Urinary bladder (tissue), 4 donors: Measurements from ENCODE around the gene NPIPB2. TPM values are rescaled to one million over a fixed set of nuclear protein-coding genes. Genes with fewer than 3 reads are reported as not detected.
"Not testable (repeated sequence)": the region's sequence is repeated elsewhere in the genome, so short reads cannot be mapped to it uniquely, and the experiment has no call there.

Source experiments
- DNase-seq: peaks from one replicate; pipeline ENCODE4 v3.0.0-alpha.2; 2015; ENCODE audit errors: extremely low spot score
- H3K27ac ChIP-seq: one replicate; pipeline ENCODE4 v1.5.1; 2013; ENCODE audit warnings: low read depth, mild to moderate bottlenecking, moderate library complexity
- H3K36me3 ChIP-seq: one replicate; pipeline ENCODE4 v1.6.1; 2013; ENCODE audit warnings: mild to moderate bottlenecking, moderate library complexity; ENCODE audit not compliant: insufficient read depth
- H3K4me1 ChIP-seq: one replicate; pipeline ENCODE4 v1.6.1; 2013; ENCODE audit warnings: mild to moderate bottlenecking, moderate library complexity; ENCODE audit not compliant: insufficient read depth
- H3K4me3 ChIP-seq: one replicate; pipeline ENCODE4 v1.5.1; 2013; ENCODE audit warnings: low read depth, low read length
- WGBS: extraction: QIAGEN DNeasy Blood & Tissue Kit; methylation state at CpG from one replicate; pipeline ENCODE4 v1.1.7; 2013; 5-methylcytosine and 5-hydroxymethylcytosine counted together
- polyA plus RNA-seq: library from polyadenylated mRNA; stranded (reverse); fragments of 200-250 nt; gene quantifications from one replicate; pipeline ENCODE4 v1.2.3, GENCODE V29; 2013
- total RNA-seq: library from RNA; depleted of rRNA; stranded (reverse); fragments of >200 nt; gene quantifications from one replicate; pipeline ENCODE4 v1.2.3, GENCODE V29; 2014
- donor health status: healthy with polysubstance abuse.
- donor health status: healthy.

Gene NPIPB2
- total and polyA plus RNA-seq, 2 donors: 7.1 to 8.5 TPM

GRCh38 chr16:11968577-11968976, 26.7 kb upstream of the NPIPB2 start:
- no peak overlapping the region for H3K4me3 ChIP-seq
- no peak overlapping the region for H3K27ac ChIP-seq
- H3K4me1 ChIP-seq: no peaks in the 10 kb centered on the region
- WGBS: 87% methylated on average over 3 of the region's 3 CpGs
- H3K36me3 ChIP-seq: no peaks in the 10 kb centered on the region
- DNase-seq: no peak

- Histone ChIP-seq H3K4me3 (no peak overlapping the region), H3K27ac (no peak overlapping the region), H3K36me3 (no peaks in the 10 kb centered on the region), H3K4me1 (no peaks in the 10 kb centered on the region)
- 89% methylated on average over 17 of the region's 17 CpGs for WGBS
- DNase-seq: no peak
These were observed 25.5 kb upstream of the NPIPB2 start for GRCh38 chr16:11967195-11967911.

DNA sequence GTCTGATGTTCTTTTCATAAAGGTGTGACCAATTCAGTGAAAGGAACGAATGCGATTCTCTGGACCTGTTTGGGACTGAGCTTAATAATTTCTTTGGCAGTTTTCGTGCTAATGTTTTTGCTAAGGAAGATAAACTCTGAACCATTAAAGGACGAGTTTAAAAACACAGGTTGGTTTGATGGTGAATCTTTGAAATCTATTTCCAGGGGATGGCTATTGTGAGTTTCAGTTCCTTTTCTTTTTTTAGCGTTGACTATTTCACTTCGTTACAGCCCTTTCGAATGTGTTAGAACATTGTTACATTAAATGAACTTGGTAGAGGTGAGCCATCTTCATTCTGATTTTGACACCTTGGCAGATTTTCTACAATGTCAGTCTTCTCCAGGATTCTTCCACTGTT, 24.3 kb upstream of the NPIPB2 start:
- Histone ChIP-seq H3K4me1 (no peaks in the 10 kb centered on the region), H3K27ac (no peak overlapping the region), H3K36me3 (no peaks in the 10 kb centered on the region), H3K4me3 (no peak overlapping the region)
- WGBS: 87% methylated on average over 7 of the region's 7 CpGs
- no peak for DNase-seq

DNA sequence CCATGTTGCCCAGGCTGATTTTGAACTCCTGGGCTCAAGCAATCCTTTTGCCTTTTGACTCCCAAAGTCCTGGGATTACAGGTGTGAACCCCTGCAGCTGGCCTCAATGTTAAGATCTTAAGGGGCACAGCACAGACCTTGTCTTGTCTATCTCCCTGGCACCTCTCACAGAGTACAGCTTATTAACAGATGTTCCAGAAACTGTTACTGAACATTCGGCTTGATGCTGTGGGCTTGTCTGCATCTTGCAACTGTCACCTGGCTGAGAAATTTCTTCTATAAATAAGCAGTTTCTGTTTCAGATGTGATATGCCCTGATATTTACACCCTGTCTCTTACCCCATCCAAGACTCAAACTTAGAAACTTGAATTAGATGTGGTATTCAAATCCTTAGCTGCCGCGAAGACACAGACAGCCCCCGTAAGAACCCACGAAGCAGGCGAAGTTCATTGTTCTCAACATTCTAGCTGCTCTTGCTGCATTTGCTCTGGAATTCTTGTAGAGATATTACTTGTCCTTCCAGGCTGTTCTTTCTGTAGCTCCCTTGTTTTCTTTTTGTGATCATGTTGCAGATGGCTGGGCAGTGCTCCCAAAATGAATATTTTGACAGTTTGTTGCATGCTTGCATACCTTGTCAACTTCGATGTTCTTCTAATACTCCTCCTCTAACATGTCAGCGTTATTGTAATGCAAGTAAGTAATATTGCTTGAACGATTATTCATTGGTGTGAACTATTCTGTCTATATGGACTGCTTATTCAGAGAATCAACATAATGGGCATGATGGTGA, 23.1 kb upstream of the NPIPB2 start, which contains the start of gene TNFRSF17:
Gene TNFRSF17 (plus strand): TSS at position 450 of the 791 bp plus-strand sequence. CDS start 115 bp downstream, at position 565.
- H3K27ac ChIP-seq: no peak within 1 kb of the TSS
- H3K4me3 ChIP-seq: no peak within 1 kb of the TSS
- no peaks in the 10 kb centered on the region for H3K36me3 ChIP-seq
- DNase-seq: no peak
- no peaks in the 10 kb centered on the region for H3K4me1 ChIP-seq
- 66% methylated on average over 9 of the region's 9 CpGs for WGBS

DNA sequence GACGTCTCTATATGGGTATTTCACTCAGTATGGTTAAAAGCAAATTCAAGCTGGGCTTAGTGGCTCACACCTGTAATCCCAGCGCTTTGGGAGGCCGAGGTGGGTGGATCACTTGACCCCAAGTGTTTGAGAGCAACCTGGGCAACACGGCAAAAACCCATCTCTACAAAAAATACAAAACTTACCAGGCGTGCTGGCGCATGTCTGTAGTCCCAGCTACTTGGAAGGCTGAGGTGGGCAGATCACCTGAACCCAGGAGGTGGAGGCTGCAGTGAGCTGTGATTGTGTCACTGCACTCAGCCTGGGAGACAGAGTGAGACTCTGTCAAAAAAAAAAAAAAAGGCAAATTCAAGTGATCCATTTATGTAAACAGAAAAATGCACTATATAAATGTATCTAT, 21.9 kb upstream of the NPIPB2 start:
- Histone ChIP-seq H3K27ac (no peak overlapping the region), H3K4me3 (no peak overlapping the region), H3K4me1 (no peaks in the 10 kb centered on the region), H3K36me3 (no peaks in the 10 kb centered on the region)
- 86% methylated on average over 6 of the region's 6 CpGs for WGBS
- DNase-seq: no peak

DNA sequence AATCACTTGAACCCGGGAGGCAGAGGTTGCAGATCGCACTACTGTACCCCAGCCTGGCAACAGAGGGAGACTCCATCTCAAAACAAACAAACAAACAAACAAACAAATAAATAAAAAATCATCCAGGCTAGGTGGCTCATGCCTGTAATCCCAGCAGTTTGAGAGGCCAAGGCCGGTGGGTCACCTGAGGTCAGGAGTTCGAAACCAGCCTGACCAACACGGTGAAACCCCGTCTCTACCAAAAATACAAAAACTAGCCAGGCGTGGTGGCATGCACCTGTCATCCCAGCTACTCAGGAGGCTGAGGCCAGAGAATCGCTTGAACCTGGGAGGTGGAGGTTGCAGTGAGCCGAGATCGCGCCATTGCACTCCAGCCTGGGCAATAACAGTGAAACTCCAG, 21.1 kb upstream of the NPIPB2 start:
- not testable (repeated sequence) for H3K27ac ChIP-seq, H3K4me1 ChIP-seq, H3K4me3 ChIP-seq, H3K36me3 ChIP-seq, DNase-seq
- 92% methylated on average over 11 of the region's 11 CpGs for WGBS

DNA sequence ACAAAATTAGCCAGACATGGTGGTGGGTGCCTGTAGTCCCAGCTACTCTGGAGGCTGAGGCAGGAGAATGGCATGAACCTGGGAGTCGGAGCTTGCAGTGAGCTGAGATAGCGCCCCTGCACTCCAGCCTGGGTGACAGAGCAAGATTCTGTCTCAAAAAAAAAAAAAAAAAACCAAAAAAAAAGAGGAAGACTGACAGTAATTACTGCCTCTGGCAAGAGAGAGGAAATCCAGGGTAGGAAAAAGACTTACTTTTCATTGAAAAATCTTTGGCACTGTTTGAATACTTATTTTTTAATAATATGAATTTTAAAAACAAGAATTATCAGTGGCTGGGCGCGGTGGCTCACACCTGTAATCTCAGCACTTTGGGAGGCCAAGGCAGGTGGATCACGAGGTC, 20.6 kb upstream of the NPIPB2 start:
- H3K36me3 ChIP-seq, H3K4me3 ChIP-seq, H3K27ac ChIP-seq, H3K4me1 ChIP-seq, DNase-seq: not testable (repeated sequence)
- 87% methylated on average over 5 of the region's 5 CpGs for WGBS

DNA sequence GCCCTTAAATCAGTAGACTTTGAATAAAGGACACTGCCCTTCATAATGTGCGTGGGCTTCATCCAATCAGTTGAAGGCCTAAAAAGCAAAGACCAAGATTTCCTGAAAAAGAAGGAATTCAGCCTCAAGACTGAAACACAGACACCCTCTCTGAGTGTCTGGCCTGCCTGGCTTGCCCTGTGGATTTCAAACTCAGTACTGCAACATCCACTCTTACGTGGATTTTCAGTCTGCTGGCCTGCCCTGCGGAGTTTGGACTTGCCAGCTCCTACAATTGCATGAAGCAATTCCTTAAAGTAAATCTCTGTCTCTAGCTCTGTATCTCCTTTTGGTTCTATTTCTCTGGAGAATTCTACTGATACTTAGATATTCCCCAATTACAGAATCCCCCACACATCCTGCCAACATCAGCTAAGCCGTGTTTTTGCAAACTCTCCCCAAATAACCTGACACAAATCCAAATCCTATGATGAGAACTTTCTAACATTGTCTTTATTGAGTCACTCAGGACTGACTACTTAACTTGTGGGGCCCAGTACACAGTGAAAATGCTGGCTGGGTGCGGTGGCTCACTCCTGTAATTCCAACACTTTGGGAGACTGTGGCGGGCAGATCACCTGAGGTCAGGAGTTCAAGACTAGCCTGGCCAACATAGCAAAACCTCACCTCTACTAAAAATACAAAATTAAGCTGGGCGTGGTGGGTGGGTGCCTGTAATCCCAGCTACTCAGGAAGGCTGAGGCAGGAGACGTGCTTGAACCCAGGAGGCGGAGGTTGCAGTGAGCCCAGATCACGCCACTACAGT, 15.9 kb upstream of the NPIPB2 start:
- no peaks in the 10 kb centered on the region for H3K36me3 ChIP-seq
- H3K4me1 ChIP-seq: no peaks in the 10 kb centered on the region
- H3K27ac ChIP-seq: no peak overlapping the region
- 87% methylated on average over 10 of the region's 10 CpGs for WGBS
- no peak for DNase-seq
- no peak overlapping the region for H3K4me3 ChIP-seq

GRCh38 chr16:11956558-11956957, 14.7 kb upstream of the NPIPB2 start:
- Histone ChIP-seq H3K27ac (no peak overlapping the region), H3K36me3 (no peaks in the 10 kb centered on the region), H3K4me3 (no peak overlapping the region), H3K4me1 (no peaks in the 10 kb centered on the region)
- no peak for DNase-seq
- WGBS: 86% methylated on average over 2 of the region's 2 CpGs

DNA sequence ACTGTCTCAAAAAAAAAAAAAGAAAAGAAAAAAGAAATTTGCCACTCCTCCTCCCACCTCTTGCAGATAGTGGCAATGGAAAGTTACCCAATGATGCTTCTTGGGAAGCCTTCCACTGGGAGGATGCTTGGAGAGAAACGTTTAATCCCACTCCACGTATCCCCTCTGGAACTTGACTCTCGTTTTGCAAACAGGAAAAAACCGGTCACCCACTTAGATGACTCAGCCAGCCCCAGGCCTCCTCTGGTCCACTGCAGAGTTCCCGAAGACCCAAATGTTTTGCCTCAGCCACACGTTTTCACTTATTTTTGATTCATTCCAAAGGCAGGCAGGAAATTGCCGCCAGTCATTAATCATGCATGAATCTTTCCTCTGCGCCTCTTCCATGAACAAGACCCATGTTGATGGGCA, 13.9 kb upstream of the NPIPB2 start:
- Histone ChIP-seq H3K4me1 (no peaks in the 10 kb centered on the region), H3K36me3 (no peaks in the 10 kb centered on the region), H3K4me3 (no peak overlapping the region), H3K27ac (no peak overlapping the region)
- DNase-seq: no peak
- WGBS: 60% methylated on average over 8 of the region's 8 CpGs

- not testable (repeated sequence) for H3K4me3 ChIP-seq, H3K4me1 ChIP-seq, H3K36me3 ChIP-seq, DNase-seq, H3K27ac ChIP-seq
- WGBS: 76% methylated on average over 8 of the region's 8 CpGs
These were observed 11.7 kb upstream of the NPIPB2 start for GRCh38 chr16:11953576-11953975.

DNA sequence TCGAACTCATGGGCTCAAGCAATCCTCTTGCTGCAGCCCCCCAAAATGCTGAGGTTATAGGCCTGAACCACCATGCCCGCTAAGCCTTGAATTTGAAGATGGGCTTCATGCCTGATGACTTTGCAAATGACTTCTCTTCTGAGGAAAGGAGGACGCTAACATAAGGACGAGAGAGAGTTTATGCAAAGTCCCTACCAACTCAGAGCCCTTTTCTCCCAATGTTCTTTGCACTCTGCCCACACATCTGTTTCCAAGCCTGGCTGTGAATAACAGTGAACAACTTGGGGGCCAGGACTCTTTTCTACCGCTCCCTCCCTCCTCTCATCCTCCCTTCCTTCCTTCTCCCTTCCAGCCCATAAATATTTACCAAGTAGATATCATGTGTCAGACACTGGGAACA, 8.5 kb upstream of the NPIPB2 start:
- no peak for DNase-seq
- H3K36me3 ChIP-seq: no peaks in the 10 kb centered on the region
- no peaks in the 10 kb centered on the region for H3K4me1 ChIP-seq
- H3K27ac ChIP-seq: no peak overlapping the region
- WGBS: 72% methylated on average over 5 of the region's 5 CpGs
- H3K4me3 ChIP-seq: no peak overlapping the region

- no peak for DNase-seq
- Histone ChIP-seq H3K4me1 (no peaks in the 10 kb centered on the region), H3K27ac (no peak overlapping the region), H3K4me3 (no peak overlapping the region), H3K36me3 (no peaks in the 10 kb centered on the region)
- WGBS: 16% methylated on average over 4 of the region's 4 CpGs
These were observed 7.7 kb upstream of the NPIPB2 start for GRCh38 chr16:11949527-11949926.
